Effector memory CD4-positive, alpha-beta T cell (primary cell): ENCODE results near the gene FAM222B.
"Not testable (repeated sequence)": the region's sequence is repeated elsewhere in the genome, so short reads cannot be mapped to it uniquely, and the experiment has no call there.

Experiments
- DNase-seq, 3 donors: peaks; one replicate each; pipeline ENCODE4 v3.0.0-alpha.2; 2020
- H3K27ac ChIP-seq: 2 replicates; pipeline ENCODE4 v1.7.0; 2013; ENCODE audit warnings: mild to moderate bottlenecking, low read length, moderate library complexity; ENCODE audit not compliant: insufficient read depth, poor library complexity, severe bottlenecking
- H3K27me3 ChIP-seq: replicated peaks from 2 replicates; pipeline ENCODE4 v1.7.0; 2013; ENCODE audit warnings: mild to moderate bottlenecking, low read length; ENCODE audit not compliant: insufficient read depth, control insufficient read depth, poor library complexity, severe bottlenecking
- H3K36me3 ChIP-seq: 2 replicates; pipeline ENCODE4 v1.7.0; 2013; ENCODE audit warnings: mild to moderate bottlenecking, low read length, moderate library complexity; ENCODE audit not compliant: control insufficient read depth, insufficient read depth
- H3K4me1 ChIP-seq: 2 replicates; pipeline ENCODE4 v1.7.0; 2013; ENCODE audit warnings: low read length, mild to moderate bottlenecking; ENCODE audit not compliant: control insufficient read depth, insufficient read depth, poor library complexity, severe bottlenecking
- H3K4me3 ChIP-seq: 2 replicates; pipeline ENCODE4 v1.7.0; 2013; ENCODE audit warnings: low read length, low read depth, mild to moderate bottlenecking; ENCODE audit not compliant: insufficient read depth, poor library complexity, severe bottlenecking
- H3K9me3 ChIP-seq: 2 replicates; pipeline ENCODE4 v1.7.0; 2013; ENCODE audit warnings: mild to moderate bottlenecking, low read length, moderate library complexity; ENCODE audit not compliant: control insufficient read depth

Gene FAM222B

GRCh38 chr17:28788100-28788499 lies 54.5 kb downstream of the FAM222B start:
- no peak for DNase-seq
- H3K4me3 ChIP-seq = no peak overlapping the region
- no peaks in the 10 kb centered on the region for H3K27me3 ChIP-seq
- no peaks in the 10 kb centered on the region for H3K4me1 ChIP-seq
- no peaks in the 10 kb centered on the region for H3K36me3 ChIP-seq
- no peak overlapping the region for H3K27ac ChIP-seq
- no peaks in the 10 kb centered on the region for H3K9me3 ChIP-seq

GRCh38 chr17:28783161-28783560 lies 59.4 kb downstream of the FAM222B start:
- H3K27ac ChIP-seq = no peak overlapping the region
- H3K9me3 ChIP-seq = no peaks in the 10 kb centered on the region
- no peaks in the 10 kb centered on the region for H3K27me3 ChIP-seq
- H3K4me1 ChIP-seq = no peaks in the 10 kb centered on the region
- DNase-seq = no peak
- H3K4me3 ChIP-seq = no peak overlapping the region
- H3K36me3 ChIP-seq = no peaks in the 10 kb centered on the region

- not testable (repeated sequence) for DNase-seq
These were observed 63.0 kb downstream of the FAM222B start for GRCh38 chr17:28779601-28780000.

GRCh38 chr17:28777178-28777577 lies 65.4 kb downstream of the FAM222B start:
- Histone ChIP-seq H3K27ac (no peak overlapping the region), H3K36me3 (no peaks in the 10 kb centered on the region)

More at GRCh38 chr17:28779601-28780000, 63.0 kb downstream of the FAM222B start:
- H3K4me3 ChIP-seq, H3K27me3 ChIP-seq, H3K9me3 ChIP-seq, H3K27ac ChIP-seq, H3K36me3 ChIP-seq, H3K4me1 ChIP-seq: not testable (repeated sequence)

GRCh38 chr17:28774206-28774605 lies 68.4 kb downstream of the FAM222B start:
- Histone ChIP-seq H3K27ac (no peak overlapping the region), H3K4me3 (no peak overlapping the region), H3K9me3 (no peaks in the 10 kb centered on the region), H3K4me1 (peaks cover 4% of the 10 kb centered on the region), H3K27me3 (no peaks in the 10 kb centered on the region), H3K36me3 (no peaks in the 10 kb centered on the region)
- DNase-seq = no peak

More at GRCh38 chr17:28777178-28777577, 65.4 kb downstream of the FAM222B start:
- peaks cover 4% of the 10 kb centered on the region for H3K4me1 ChIP-seq
- no peaks in the 10 kb centered on the region for H3K9me3 ChIP-seq
- DNase-seq = no peak
- H3K4me3 ChIP-seq = no peak overlapping the region
- no peaks in the 10 kb centered on the region for H3K27me3 ChIP-seq

- H3K4me1 ChIP-seq = peaks cover 4% of the 10 kb centered on the region
- DNase-seq = no peak
- H3K9me3 ChIP-seq = no peaks in the 10 kb centered on the region
- no peak overlapping the region for H3K4me3 ChIP-seq
- no peak overlapping the region for H3K27ac ChIP-seq
- no peaks in the 10 kb centered on the region for H3K27me3 ChIP-seq
- no peaks in the 10 kb centered on the region for H3K36me3 ChIP-seq
These were observed 68.9 kb downstream of the FAM222B start for GRCh38 chr17:28773736-28774135.

- peaks cover 33% of the 10 kb centered on the region for H3K36me3 ChIP-seq
- H3K27me3 ChIP-seq = no peaks in the 10 kb centered on the region
- no peak overlapping the region for H3K27ac ChIP-seq
- H3K4me1 ChIP-seq = no peaks in the 10 kb centered on the region
- no peak for DNase-seq
- no peaks in the 10 kb centered on the region for H3K9me3 ChIP-seq
- H3K4me3 ChIP-seq = no peak overlapping the region
These were observed 77.6 kb downstream of the FAM222B start for GRCh38 chr17:28765038-28765437.

GRCh38 chr17:28763804-28764266 lies 78.8 kb downstream of the FAM222B start:
- no peaks in the 10 kb centered on the region for H3K27me3 ChIP-seq
- H3K36me3 ChIP-seq = peaks cover 44% of the 10 kb centered on the region
- H3K27ac ChIP-seq = no peak overlapping the region
- H3K4me1 ChIP-seq = no peaks in the 10 kb centered on the region
- DNase-seq = peak; percentile 42 to 70 (median 50)
- H3K9me3 ChIP-seq = no peaks in the 10 kb centered on the region
- H3K4me3 ChIP-seq = no peak overlapping the region

- Histone ChIP-seq H3K27me3 (no peaks in the 10 kb centered on the region), H3K27ac (no peak overlapping the region), H3K4me3 (no peak overlapping the region), H3K4me1 (no peaks in the 10 kb centered on the region), H3K36me3 (peaks cover 50% of the 10 kb centered on the region), H3K9me3 (no peaks in the 10 kb centered on the region)
- no peak for DNase-seq
These were observed 79.3 kb downstream of the FAM222B start for GRCh38 chr17:28763137-28763799.

- Histone ChIP-seq H3K36me3 (peaks cover 56% of the 10 kb centered on the region), H3K4me3 (no peak overlapping the region), H3K27me3 (no peaks in the 10 kb centered on the region), H3K27ac (no peak overlapping the region), H3K4me1 (no peaks in the 10 kb centered on the region), H3K9me3 (no peaks in the 10 kb centered on the region)
- no peak for DNase-seq
These were observed 81.7 kb downstream of the FAM222B start for GRCh38 chr17:28760601-28761562.
